ENCODE data around the gene RASD1. TPM values are rescaled to one million over a fixed set of nuclear protein-coding genes. Genes with fewer than 3 reads are reported as not detected.

The RASD1 gene
- total RNA-seq, 6 experiments from 2014 or later, result 1.0 to 230 (median 101) TPM

DNA sequence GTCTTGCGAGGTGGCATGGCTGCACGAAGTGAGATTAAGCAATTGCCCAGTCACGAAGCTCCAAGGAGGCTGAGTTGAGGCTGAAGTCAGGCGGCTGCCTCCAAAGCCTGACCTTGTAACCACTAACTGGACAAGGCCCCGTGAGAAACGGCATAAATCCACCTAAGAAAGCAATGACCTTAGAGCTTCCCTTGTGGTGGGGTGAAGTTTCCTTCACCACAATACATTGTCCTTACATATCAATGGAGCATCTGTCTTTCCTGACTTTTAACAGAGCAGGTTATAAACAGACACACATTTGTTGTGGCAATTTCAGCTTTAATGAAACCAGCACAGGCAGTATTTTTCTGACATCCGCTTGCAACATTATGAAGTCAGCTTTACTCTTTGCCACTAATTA lies 21.9 kb downstream of the RASD1 start:
- Histone ChIP-seq H3K4me1 (peaks cover 0 to 15% (median 6%) of the 10 kb centered on the region in 4 donors), H3K27ac (no peak overlapping the region), H3K27me3 (no peaks in the 10 kb centered on the region), H3K36me3 (no peaks in the 10 kb centered on the region), H3K4me3 (no peak overlapping the region), H3K9me3 (no peaks in the 10 kb centered on the region)
- TF ChIP-seq POLR2A (IDR thresholded peaks at IDR 0.05), result no peak
- TF ChIP-seq, protein P1, sequence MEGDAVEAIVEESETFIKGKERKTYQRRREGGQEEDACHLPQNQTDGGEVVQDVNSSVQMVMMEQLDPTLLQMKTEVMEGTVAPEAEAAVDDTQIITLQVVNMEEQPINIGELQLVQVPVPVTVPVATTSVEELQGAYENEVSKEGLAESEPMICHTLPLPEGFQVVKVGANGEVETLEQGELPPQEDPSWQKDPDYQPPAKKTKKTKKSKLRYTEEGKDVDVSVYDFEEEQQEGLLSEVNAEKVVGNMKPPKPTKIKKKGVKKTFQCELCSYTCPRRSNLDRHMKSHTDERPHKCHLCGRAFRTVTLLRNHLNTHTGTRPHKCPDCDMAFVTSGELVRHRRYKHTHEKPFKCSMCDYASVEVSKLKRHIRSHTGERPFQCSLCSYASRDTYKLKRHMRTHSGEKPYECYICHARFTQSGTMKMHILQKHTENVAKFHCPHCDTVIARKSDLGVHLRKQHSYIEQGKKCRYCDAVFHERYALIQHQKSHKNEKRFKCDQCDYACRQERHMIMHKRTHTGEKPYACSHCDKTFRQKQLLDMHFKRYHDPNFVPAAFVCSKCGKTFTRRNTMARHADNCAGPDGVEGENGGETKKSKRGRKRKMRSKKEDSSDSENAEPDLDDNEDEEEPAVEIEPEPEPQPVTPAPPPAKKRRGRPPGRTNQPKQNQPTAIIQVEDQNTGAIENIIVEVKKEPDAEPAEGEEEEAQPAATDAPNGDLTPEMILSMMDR (IDR thresholded peaks at IDR 0.05), result no peak
- WGBS (ENCODE audit: insufficient coverage, low coverage, low lambda C conversion rate, missing lambda C conversion rate), result 75% methylated on average over 5 of the region's 7 CpGs
- intact Hi-C loops (cut with DNase I), result no loop called here
- DNase-seq, result no peak
- no peak for ATAC-seq

DNA sequence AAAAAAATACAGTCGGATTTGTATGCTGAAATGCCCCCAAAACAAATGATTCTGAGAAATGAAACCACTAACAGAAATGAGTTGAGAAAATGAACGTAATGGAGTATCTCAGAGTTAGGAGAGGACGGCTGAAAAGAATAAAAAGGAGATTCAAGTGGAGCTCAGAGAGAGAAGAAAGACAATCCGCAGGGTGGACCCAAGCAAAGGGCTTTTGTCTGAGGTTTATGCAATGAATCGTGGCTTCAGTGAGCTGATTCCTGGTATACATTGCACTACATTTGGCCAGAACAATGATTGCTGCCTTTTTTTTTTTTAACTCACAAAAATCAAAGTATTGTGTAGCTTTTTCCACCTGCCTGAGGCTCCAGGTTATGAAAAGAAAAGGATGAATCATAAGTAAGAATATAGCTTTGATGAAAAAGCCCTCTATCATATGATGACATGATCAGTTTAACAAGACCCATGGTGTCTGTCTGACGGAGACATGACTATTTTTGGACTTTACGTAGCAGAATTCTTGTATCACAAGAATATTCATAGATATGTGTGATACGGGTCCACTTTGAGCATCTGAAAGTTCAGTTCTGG lies 23.8 kb downstream of the RASD1 start:
- no peak for DNase-seq
- Histone ChIP-seq H3K4me3 (no peak overlapping the region), H3K9me3 (no peaks in the 10 kb centered on the region), H3K27ac (no peak overlapping the region), H3K36me3 (no peaks in the 10 kb centered on the region), H3K27me3 (no peaks in the 10 kb centered on the region), H3K4me1 (peaks cover 0 to under 1% (median 0%) of the 10 kb centered on the region in 4 donors)
- ATAC-seq, result no peak
- intact Hi-C loops (cut with DNase I), result no loop called here
- no peak for TF ChIP-seq POLR2A (IDR thresholded peaks at IDR 0.05)
- TF ChIP-seq, protein P1 (IDR thresholded peaks at IDR 0.05), result no peak
- WGBS (ENCODE audit: insufficient coverage, low coverage, low lambda C conversion rate, missing lambda C conversion rate), result 49% methylated on average over 8 of the region's 8 CpGs

DNA sequence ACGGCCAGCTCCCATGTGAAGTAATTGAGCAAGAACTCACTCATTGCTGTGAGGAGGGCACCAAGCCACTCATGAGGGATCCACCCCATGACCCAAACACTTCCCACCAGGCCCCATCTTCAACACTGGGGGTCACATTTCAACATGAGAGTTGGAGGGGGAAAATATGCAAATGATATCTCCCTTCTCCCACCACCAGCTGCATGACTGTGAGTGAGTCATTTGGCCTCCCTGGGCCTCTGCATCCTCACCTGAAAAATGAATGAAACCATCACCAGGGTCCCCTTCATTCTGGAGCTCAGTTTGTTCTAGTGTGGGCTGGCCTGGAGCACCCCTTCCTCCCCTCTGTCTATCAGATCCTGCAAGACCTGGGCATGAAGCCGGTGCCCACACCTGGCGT lies 26.2 kb downstream of the RASD1 start:
- intact Hi-C loops (cut with DNase I), result no loop called here
- TF ChIP-seq, protein P1 (IDR thresholded peaks at IDR 0.05), result no peak
- no peak for TF ChIP-seq POLR2A (IDR thresholded peaks at IDR 0.05)
- H3K27ac ChIP-seq, result no peak overlapping the region
- ATAC-seq, result no peak
- no peaks in the 10 kb centered on the region for H3K4me1 ChIP-seq
- DNase-seq, result no peak
- WGBS (ENCODE audit: insufficient coverage, low coverage, low lambda C conversion rate, missing lambda C conversion rate), result 63% methylated on average over 1 of the region's 3 CpGs
- no peaks in the 10 kb centered on the region for H3K36me3 ChIP-seq
- H3K4me3 ChIP-seq, result no peak overlapping the region
- H3K9me3 ChIP-seq, result no peaks in the 10 kb centered on the region
- H3K27me3 ChIP-seq, result no peaks in the 10 kb centered on the region

DNA sequence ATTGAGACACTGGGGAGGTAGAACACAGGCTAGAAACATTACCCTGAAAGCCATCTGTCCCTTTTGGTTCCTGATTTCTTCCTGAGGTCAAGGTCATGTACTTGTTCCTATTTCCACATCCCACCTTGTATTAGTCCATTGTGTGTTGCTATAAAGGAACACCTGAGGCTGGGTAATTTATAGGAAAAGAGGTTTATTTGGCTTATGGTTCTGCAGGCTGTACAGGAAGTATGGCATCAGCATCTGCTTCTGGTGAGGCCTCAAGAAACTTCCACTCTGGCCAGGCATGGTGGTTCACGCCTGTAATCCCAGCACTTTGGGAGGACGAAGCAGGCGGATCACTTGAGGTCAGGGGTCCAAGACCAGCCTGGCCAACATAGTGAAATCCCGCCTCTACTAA lies 26.8 kb downstream of the RASD1 start:
- H3K27ac ChIP-seq, result no peak overlapping the region
- H3K4me3 ChIP-seq, result no peak overlapping the region
- no peak for DNase-seq
- WGBS (ENCODE audit: insufficient coverage, low coverage, low lambda C conversion rate, missing lambda C conversion rate), result 95% methylated on average over 4 of the region's 4 CpGs
- intact Hi-C loops (cut with DNase I), result no loop called here
- no peak for ATAC-seq
- H3K36me3 ChIP-seq, result no peaks in the 10 kb centered on the region
- TF ChIP-seq, protein P1 (IDR thresholded peaks at IDR 0.05), result no peak
- no peak for TF ChIP-seq POLR2A (IDR thresholded peaks at IDR 0.05)
- no peaks in the 10 kb centered on the region for H3K27me3 ChIP-seq
- H3K9me3 ChIP-seq, result no peaks in the 10 kb centered on the region
- no peaks in the 10 kb centered on the region for H3K4me1 ChIP-seq
